Calu3 (cell line): ENCODE results near the gene CDK6. TPM values are rescaled to one million over a fixed set of nuclear protein-coding genes. Genes with fewer than 3 reads are reported as not detected.
"Not testable (repeated sequence)": the region's sequence is repeated elsewhere in the genome, so short reads cannot be mapped to it uniquely, and the experiment has no call there.

Source experiments
- BruUV-seq: library from RNA; stranded (reverse); fragments of 400-500 nt; replicated peaks from 2 replicates; lab custom pipeline; 2021; lab: Mats Ljungman, UMichigan
- CTCF ChIA-PET: fragments of 300-600 bp; sonication (Branson Sonifier 250); formaldehyde crosslinking; loops from one replicate; lab custom pipeline; 2022; ENCODE audit warnings: antibody characterized with exemption; lab: Charles Lee
- DNase-seq: peaks from one replicate; pipeline ENCODE4 v3.0.0; 2022
- H3K27ac Mint-ChIP-seq: one replicate; pipeline ENCODE4 v1.8.0; 2022; ENCODE audit warnings: mixed read lengths; ENCODE audit not compliant: unreplicated experiment
- H3K27me3 Mint-ChIP-seq: one replicate; pipeline ENCODE4 v1.8.0; 2022; ENCODE audit warnings: mixed read lengths; ENCODE audit not compliant: unreplicated experiment
- H3K36me3 Mint-ChIP-seq: one replicate; pipeline ENCODE4 v1.8.0; 2022; ENCODE audit warnings: mild to moderate bottlenecking, moderate library complexity, mixed read lengths; ENCODE audit not compliant: insufficient read depth, unreplicated experiment
- H3K4me1 Mint-ChIP-seq: one replicate; pipeline ENCODE4 v1.8.0; 2022; ENCODE audit warnings: mild to moderate bottlenecking, low read depth, mixed read lengths; ENCODE audit not compliant: unreplicated experiment
- H3K4me3 Mint-ChIP-seq: one replicate; pipeline ENCODE4 v1.8.0; 2022; ENCODE audit warnings: mild to moderate bottlenecking, low read depth, moderate library complexity, mixed read lengths; ENCODE audit not compliant: unreplicated experiment
- H3K9me3 Mint-ChIP-seq: one replicate; pipeline ENCODE4 v1.8.0; 2022; ENCODE audit warnings: low read depth, mixed read lengths; ENCODE audit not compliant: unreplicated experiment
- CTCF ChIP-seq: fragments of 200-600 bp; IDR thresholded peaks from one replicate; pipeline ENCODE4 v1.8.0; 2022; ENCODE audit warnings: antibody characterized with exemption; ENCODE audit not compliant: unreplicated experiment
- intact Hi-C: fragments of 100-400 bp; cut with micrococcal nuclease; formaldehyde crosslinking; loops from one replicate; pipeline ENCODE4 v1.10.0; 2022; ENCODE audit not compliant: unreplicated experiment
- total RNA-seq: library from RNA; stranded (reverse); gene quantifications from 2 replicates; pipeline ENCODE4 v1.2.3, GENCODE V29; 2022

The CDK6 gene
- total RNA-seq, 1 experiment from 2014 or later = 87.9 TPM

- no peak for DNase-seq
- intact Hi-C loops = loop anchor here (5.0 to 10.0 kb wide), 2 partner anchors 51 to 76 kb away; no protein-coding TSS in a partner anchor
- peaks cover 3% of the 10 kb centered on the region for H3K9me3 Mint-ChIP-seq
- no TSS peak for BruUV-seq
- no peaks in the 10 kb centered on the region for H3K27me3 Mint-ChIP-seq
- no peak overlapping the region for H3K4me3 Mint-ChIP-seq
- H3K4me1 Mint-ChIP-seq = peaks cover 45% of the 10 kb centered on the region
- H3K36me3 Mint-ChIP-seq = peaks cover 19% of the 10 kb centered on the region
- CTCF ChIA-PET = no interaction called here
- H3K27ac Mint-ChIP-seq = peak overlapping the region; percentile 44
- no peak for TF ChIP-seq CTCF
Measured at GRCh38 chr7:92748495-92748894, 87.9 kb downstream of the CDK6 start.

GRCh38 chr7:92747041-92747835 is 89.1 kb downstream of the CDK6 start:
- Mint-ChIP-seq H3K27me3 (no peaks in the 10 kb centered on the region), H3K27ac (peak overlapping the region; percentile 75), H3K4me3 (peak overlapping the region; percentile 56), H3K36me3 (peaks cover 25% of the 10 kb centered on the region), H3K9me3 (peaks cover 6% of the 10 kb centered on the region), H3K4me1 (peaks cover 50% of the 10 kb centered on the region)
- TF ChIP-seq CTCF = no peak
- DNase-seq = no peak
- intact Hi-C loops = loop anchor here (5.0 to 10.0 kb wide), 2 partner anchors 50 to 78 kb away; no protein-coding TSS in a partner anchor
- no TSS peak for BruUV-seq
- CTCF ChIA-PET = no interaction called here

GRCh38 chr7:92745241-92745640 is 91.1 kb downstream of the CDK6 start:
- Mint-ChIP-seq H3K4me1 (peaks cover 59% of the 10 kb centered on the region), H3K4me3 (no peak overlapping the region), H3K27ac (no peak overlapping the region), H3K36me3 (peaks cover 33% of the 10 kb centered on the region), H3K9me3 (peaks cover 6% of the 10 kb centered on the region), H3K27me3 (no peaks in the 10 kb centered on the region)
- CTCF ChIA-PET = no interaction called here
- BruUV-seq = no TSS peak
- no peak for TF ChIP-seq CTCF
- no peak for DNase-seq
- intact Hi-C loops = loop anchor here (5.0 to 10.0 kb wide), 2 partner anchors 48 to 80 kb away; no protein-coding TSS in a partner anchor

GRCh38 chr7:92744180-92744579 is 92.2 kb downstream of the CDK6 start:
- Mint-ChIP-seq H3K36me3 (peaks cover 33% of the 10 kb centered on the region), H3K4me1 (peaks cover 60% of the 10 kb centered on the region)
- H3K4me3 Mint-ChIP-seq, H3K27me3 Mint-ChIP-seq, H3K9me3 Mint-ChIP-seq, CTCF ChIA-PET, BruUV-seq, H3K27ac Mint-ChIP-seq, DNase-seq: not testable (repeated sequence)
- intact Hi-C loops = loop anchor here (10.0 kb wide), 1 partner anchor 81 kb away; no protein-coding TSS in a partner anchor
